IMR-90 (cell line): ENCODE results near the gene TBC1D10A. TPM values are rescaled to one million over a fixed set of nuclear protein-coding genes. Genes with fewer than 3 reads are reported as not detected.

ENCODE experiments used
- ATAC-seq: fragments of 200-7000 bp; cut with Tn5 transposase; 2 replicates; pipeline ENCODE4 v1.9.1; 2020; ENCODE audit warnings: low read depth, mild to moderate bottlenecking, moderate library complexity
- BruUV-seq: library from RNA; stranded (reverse); fragments of 400-500 nt; replicated peaks from 2 replicates; lab custom pipeline; 2021; lab: Mats Ljungman, UMichigan
- CTCF ChIA-PET: fragments of 300-600 bp; formaldehyde crosslinking; extraction: SDS; loops from one replicate; lab custom pipeline; 2021; ENCODE audit warnings: antibody characterized with exemption; lab: Yijun Ruan, JAX
- POLR2A ChIA-PET: fragments of 300-600 bp; sonication (Branson Sonifier 250); formaldehyde crosslinking; loops from one replicate; lab custom pipeline; 2022; ENCODE audit warnings: antibody characterized with exemption; ENCODE audit not compliant: unreplicated experiment; lab: Charles Lee
- DNase-seq: peaks from one replicate; pipeline ENCODE4 v3.0.0; 2013
- H2AFZ ChIP-seq: replicated peaks from 2 replicates; pipeline ENCODE3; 2013; ENCODE audit warnings: low read length, mild to moderate bottlenecking; ENCODE audit not compliant: poor library complexity
- H2AK5ac ChIP-seq: 2 replicates; pipeline ENCODE4 v1.6.1; 2013; ENCODE audit warnings: low read depth, low read length, inconsistent platforms
- H2AK9ac ChIP-seq: replicated peaks from 2 replicates; pipeline ENCODE3; 2013; ENCODE audit warnings: mild to moderate bottlenecking, low read depth, low read length, moderate library complexity; ENCODE audit not compliant: poor library complexity
- H2BK120ac ChIP-seq: 2 replicates; pipeline ENCODE4 v1.6.1; 2013; ENCODE audit warnings: low read depth, low read length, inconsistent platforms
- H2BK15ac ChIP-seq: 3 replicates; pipeline ENCODE4 v1.6.1; 2013; ENCODE audit warnings: low read depth, low read length, inconsistent platforms
- H2BK20ac ChIP-seq: 2 replicates; pipeline ENCODE4 v1.6.1; 2013; ENCODE audit warnings: low read depth, mild to moderate bottlenecking, inconsistent platforms, low read length, moderate library complexity
- H2BK5ac ChIP-seq: 2 replicates; pipeline ENCODE4 v1.6.1; 2013; ENCODE audit warnings: mild to moderate bottlenecking, low read depth, low read length, inconsistent platforms; ENCODE audit not compliant: poor library complexity, severe bottlenecking
- H3K14ac ChIP-seq: replicated peaks from 2 replicates; pipeline ENCODE4 v1.6.1; 2013; ENCODE audit warnings: low read depth, low read length, inconsistent platforms
- H3K18ac ChIP-seq: 2 replicates; pipeline ENCODE4 v1.6.1; 2013; ENCODE audit warnings: low read depth, low read length, control low read depth
- H3K23ac ChIP-seq: 2 replicates; pipeline ENCODE4 v1.6.1; 2013; ENCODE audit warnings: low read depth, low read length, inconsistent platforms
- H3K27ac ChIP-seq: 2 replicates; pipeline ENCODE4 v1.5.1; 2013; ENCODE audit warnings: mild to moderate bottlenecking, control low read depth, low read length; ENCODE audit not compliant: insufficient read depth
- H3K27me3 ChIP-seq: 2 replicates; pipeline ENCODE4 v1.6.1; 2013; ENCODE audit warnings: low read length; ENCODE audit not compliant: control insufficient read depth, insufficient read depth
- H3K36me3 ChIP-seq: 2 replicates; pipeline ENCODE4 v1.6.1; 2013; ENCODE audit warnings: low read length, mixed read lengths; ENCODE audit not compliant: control insufficient read depth, insufficient read depth
- H3K4ac ChIP-seq: 2 replicates; pipeline ENCODE4 v1.6.1; 2013; ENCODE audit warnings: low read depth, low read length, inconsistent platforms
- H3K4me1 ChIP-seq: 2 replicates; pipeline ENCODE4 v1.6.1; 2013; ENCODE audit warnings: low read length, mixed read lengths; ENCODE audit not compliant: control insufficient read depth, insufficient read depth
- H3K4me2 ChIP-seq: 2 replicates; pipeline ENCODE4 v1.6.1; 2013; ENCODE audit warnings: low read depth, mild to moderate bottlenecking, control low read depth, low read length, moderate library complexity
- H3K4me3 ChIP-seq: 2 replicates; pipeline ENCODE4 v1.5.1; 2013; ENCODE audit warnings: low read depth, mild to moderate bottlenecking, control low read depth, low read length, moderate library complexity; ENCODE audit not compliant: insufficient read depth
- H3K56ac ChIP-seq: 2 replicates; pipeline ENCODE4 v1.6.1; 2013; ENCODE audit warnings: low read length, inconsistent platforms; ENCODE audit not compliant: insufficient read depth; ENCODE audit errors: extremely low read depth
- H3K79me1 ChIP-seq, 2 experiments: 2 replicates each; pipeline ENCODE4 v1.6.1; 2013; ENCODE audit warnings: low read length in 2 of 2, inconsistent platforms in 1 of 2, low read depth in 1 of 2
- H3K9ac ChIP-seq: 2 replicates; pipeline ENCODE4 v1.6.1; 2013; ENCODE audit warnings: low read depth, low read length, control low read depth
- H3K9me1 ChIP-seq: 2 replicates; pipeline ENCODE4 v1.6.1; 2013; ENCODE audit warnings: low read length, inconsistent platforms; ENCODE audit not compliant: insufficient read depth
- H3K9me3 ChIP-seq: 2 replicates; pipeline ENCODE4 v1.6.1; 2013; ENCODE audit warnings: low read length; ENCODE audit not compliant: control insufficient read depth, insufficient read depth
- H4K20me1 ChIP-seq: 2 replicates; pipeline ENCODE4 v1.6.1; 2013; ENCODE audit warnings: low read length, inconsistent platforms; ENCODE audit not compliant: insufficient read depth
- H4K5ac ChIP-seq: 2 replicates; pipeline ENCODE4 v1.6.1; 2013; ENCODE audit warnings: mild to moderate bottlenecking, low read depth, low read length, control low read depth
- H4K8ac ChIP-seq, 2 experiments: 2 replicates each; pipeline ENCODE4 v1.6.1; 2013; ENCODE audit warnings: low read depth in 2 of 2, low read length in 2 of 2, control low read depth in 1 of 2, inconsistent platforms in 1 of 2
- H4K91ac ChIP-seq: 2 replicates; pipeline ENCODE4 v1.6.1; 2013; ENCODE audit warnings: low read depth, low read length, inconsistent platforms; ENCODE audit not compliant: insufficient read depth
- BHLHE40 ChIP-seq: fragments of 150-350 bp; IDR thresholded peaks from 2 replicates; pipeline ENCODE4 v1.6.1; 2016; ENCODE audit warnings: mild to moderate bottlenecking, low read depth, low read length
- CEBPB ChIP-seq: IDR thresholded peaks from 2 replicates; pipeline ENCODE4 v1.6.1; 2012; ENCODE audit warnings: low read depth, low read length, improper control_type of control experiment
- CHD1 ChIP-seq: IDR thresholded peaks from 2 replicates; pipeline ENCODE4 v1.6.1; 2012; ENCODE audit warnings: low read depth, low read length, improper control_type of control experiment
- FOS ChIP-seq: fragments of 150-350 bp; IDR thresholded peaks from 2 replicates; pipeline ENCODE4 v1.6.1; 2016; ENCODE audit warnings: low read depth, low read length
- MAFK ChIP-seq: IDR thresholded peaks from 2 replicates; pipeline ENCODE4 v1.6.1; 2012; ENCODE audit warnings: low read depth, low read length, improper control_type of control experiment
- MAZ ChIP-seq: IDR thresholded peaks from 2 replicates; pipeline ENCODE4 v1.6.1; 2012; ENCODE audit warnings: low read depth, mild to moderate bottlenecking, low read length, improper control_type of control experiment, moderate library complexity, borderline replicate concordance
- MXI1 ChIP-seq: IDR thresholded peaks from 2 replicates; pipeline ENCODE4 v1.6.1; 2012; ENCODE audit warnings: low read depth, mild to moderate bottlenecking, low read length, moderate library complexity, borderline replicate concordance
- NFE2L2 ChIP-seq: fragments of 150-350 bp; IDR thresholded peaks from 2 replicates; pipeline ENCODE4 v1.6.1; 2016; ENCODE audit warnings: low read depth, mild to moderate bottlenecking, low read length
- RAD21 ChIP-seq: IDR thresholded peaks from 2 replicates; pipeline ENCODE4 v1.6.1; 2012; ENCODE audit warnings: low read length, improper control_type of control experiment
- RCOR1 ChIP-seq: IDR thresholded peaks from 2 replicates; pipeline ENCODE4 v1.6.1; 2012; ENCODE audit warnings: mild to moderate bottlenecking, low read length, improper control_type of control experiment; ENCODE audit not compliant: insufficient replicate concordance
- RFX5 ChIP-seq: IDR thresholded peaks from 2 replicates; pipeline ENCODE4 v1.8.0; 2012; ENCODE audit warnings: low read depth, mild to moderate bottlenecking, low read length, moderate library complexity
- SMC3 ChIP-seq: fragments of 150-350 bp; IDR thresholded peaks from 2 replicates; pipeline ENCODE4 v1.6.1; 2016; ENCODE audit warnings: low read depth, mild to moderate bottlenecking, antibody characterized with exemption, low read length, moderate library complexity
- WGBS, 2 experiments: methylation state at CpG; one replicate each; pipeline versions ENCODE4 v1.1.5 to v1.1.7; 2013; ENCODE audit warnings: missing lambda C conversion rate in 2 of 2; ENCODE audit not compliant: insufficient read length in 1 of 2; ENCODE audit errors: extremely low coverage in 2 of 2; 5-methylcytosine and 5-hydroxymethylcytosine counted together
- dilution Hi-C: fragments of 300-500 bp; cut with HindIII; formaldehyde crosslinking; loops from one replicate; pipeline ENCODE4 v1.14.3; 2018; ENCODE audit warnings: low sequenced_read_pairs; ENCODE audit not compliant: unreplicated experiment
- in situ Hi-C: fragments of 300-500 bp; cut with MboI; formaldehyde crosslinking; loops from 3 replicates; pipeline ENCODE4 v1.14.3; 2019; ENCODE audit warnings: low sequenced_read_pairs, inconsistent platforms, mixed read lengths
- intact Hi-C: fragments of 100-400 bp; cut with micrococcal nuclease; formaldehyde crosslinking; loops from 2 replicates; pipeline ENCODE4 v1.10.0; 2022
- polyA plus RNA-seq, 3 experiments: library from polyadenylated mRNA; depleted of rRNA; stranded (reverse); fragments of >200 nt; gene quantifications; 2 replicates each; pipeline ENCODE4 v1.2.3, GENCODE V29; 2012; ENCODE audit warnings: low replicate concordance in 1 of 3
- total RNA-seq: library from RNA; depleted of rRNA; stranded (reverse); fragments of >200 nt; gene quantifications from 2 replicates; pipeline ENCODE4 v1.2.3, GENCODE V29; 2012
- TF ChIP-seq, protein P1 (sequence below): fragments of 150-350 bp; IDR thresholded peaks from 2 replicates; pipeline ENCODE4 v1.6.1; 2016; ENCODE audit warnings: low read depth, mild to moderate bottlenecking, low read length, moderate library complexity, borderline replicate concordance
- TF ChIP-seq, protein P2 (sequence below): fragments of 150-350 bp; IDR thresholded peaks from 2 replicates; pipeline ENCODE4 v1.6.1; 2017; ENCODE audit warnings: mild to moderate bottlenecking, antibody characterized with exemption, low read length, low read depth
- TF ChIP-seq, protein P3 (sequence below): conservative IDR thresholded peaks from 2 replicates; pipeline ENCODE4 v1.5.1; 2012; ENCODE audit warnings: mild to moderate bottlenecking, low read depth, low read length, improper control_type of control experiment

Gene TBC1D10A
- total and polyA plus RNA-seq, 2 of the 4 experiments (the other 2 are of a cell fraction): 16.3 to 33.1 TPM

DNA sequence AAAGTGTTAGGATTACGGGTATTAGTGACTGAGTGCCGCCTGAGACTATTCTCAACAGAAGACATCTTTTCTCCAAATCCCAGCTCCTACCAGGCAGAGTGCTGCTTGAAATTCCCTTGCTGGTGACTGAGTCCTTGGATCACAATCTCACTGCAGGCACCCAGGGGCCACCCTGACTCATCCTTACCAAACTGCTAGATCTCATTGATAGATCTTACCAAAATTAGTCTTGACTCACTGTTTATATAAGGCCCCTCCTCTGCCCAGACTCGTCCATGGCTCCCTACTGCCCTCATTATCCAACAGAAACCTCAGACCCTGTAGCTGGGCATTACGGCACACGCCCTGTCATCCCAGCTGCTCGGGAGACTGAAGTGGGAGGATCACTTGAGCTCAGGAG is 14.7 kb downstream of the TBC1D10A start:
- no TSS peak for BruUV-seq
- POLR2A ChIA-PET: interaction anchor here (0.6 kb wide), 1 partner anchor 24 kb away, joined by 4 read pairs; no protein-coding TSS in a partner anchor
- no peak overlapping the region for H3K23ac ChIP-seq
- no peak overlapping the region for H2BK20ac ChIP-seq
- no peak overlapping the region for H3K56ac ChIP-seq
- 90% methylated on average over 2 of the region's 6 CpGs; no CpG with 5 or more reads in 1 of the 2 experiments for WGBS, 2 experiments
- peak; percentile 19 for ATAC-seq
- no peak overlapping the region for H2BK15ac ChIP-seq
- H3K9me3 ChIP-seq: no peaks in the 10 kb centered on the region
- H3K4me2 ChIP-seq: no peak overlapping the region
- no peak overlapping the region for H3K9ac ChIP-seq
- no peak overlapping the region for H3K14ac ChIP-seq
- CTCF ChIA-PET: no interaction called here
- no peak overlapping the region for H3K27ac ChIP-seq
- H2BK5ac ChIP-seq: peak overlapping the region; percentile 1
- peaks cover 40 to 91% of the 10 kb centered on the region in 2 experiments for H3K79me1 ChIP-seq
- H3K27me3 ChIP-seq: no peaks in the 10 kb centered on the region
- intact Hi-C loops (no loop called here), dilution Hi-C loops (no loop called here), in situ Hi-C loops (no loop called here)
- H4K8ac ChIP-seq: no peak overlapping the region
- no peak overlapping the region for H3K18ac ChIP-seq
- peaks cover 51% of the 10 kb centered on the region for H3K4me1 ChIP-seq
- peaks cover 64% of the 10 kb centered on the region for H3K9me1 ChIP-seq
- H3K4me3 ChIP-seq: no peak overlapping the region
- H2AK5ac ChIP-seq: peak overlapping the region; percentile 47
- H2AFZ ChIP-seq: no peak overlapping the region
- H4K91ac ChIP-seq: no peak overlapping the region
- H3K4ac ChIP-seq: 0 out of 2 replicates have a peak overlapping the region, but pooled peaks have one; percentile 25
- H2AK9ac ChIP-seq: no peak overlapping the region
- H2BK120ac ChIP-seq: no peak overlapping the region
- H4K20me1 ChIP-seq: peaks cover 75% of the 10 kb centered on the region
- DNase-seq: peak; percentile 83
- H4K5ac ChIP-seq: no peak overlapping the region
- H3K36me3 ChIP-seq: no peaks in the 10 kb centered on the region
- TF ChIP-seq, protein P1, sequence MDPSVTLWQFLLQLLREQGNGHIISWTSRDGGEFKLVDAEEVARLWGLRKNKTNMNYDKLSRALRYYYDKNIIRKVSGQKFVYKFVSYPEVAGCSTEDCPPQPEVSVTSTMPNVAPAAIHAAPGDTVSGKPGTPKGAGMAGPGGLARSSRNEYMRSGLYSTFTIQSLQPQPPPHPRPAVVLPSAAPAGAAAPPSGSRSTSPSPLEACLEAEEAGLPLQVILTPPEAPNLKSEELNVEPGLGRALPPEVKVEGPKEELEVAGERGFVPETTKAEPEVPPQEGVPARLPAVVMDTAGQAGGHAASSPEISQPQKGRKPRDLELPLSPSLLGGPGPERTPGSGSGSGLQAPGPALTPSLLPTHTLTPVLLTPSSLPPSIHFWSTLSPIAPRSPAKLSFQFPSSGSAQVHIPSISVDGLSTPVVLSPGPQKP: no peak
- TF ChIP-seq RAD21: no peak
- TF ChIP-seq FOS: peak; percentile 75
- no peak for TF ChIP-seq CEBPB
- TF ChIP-seq, protein P2, sequence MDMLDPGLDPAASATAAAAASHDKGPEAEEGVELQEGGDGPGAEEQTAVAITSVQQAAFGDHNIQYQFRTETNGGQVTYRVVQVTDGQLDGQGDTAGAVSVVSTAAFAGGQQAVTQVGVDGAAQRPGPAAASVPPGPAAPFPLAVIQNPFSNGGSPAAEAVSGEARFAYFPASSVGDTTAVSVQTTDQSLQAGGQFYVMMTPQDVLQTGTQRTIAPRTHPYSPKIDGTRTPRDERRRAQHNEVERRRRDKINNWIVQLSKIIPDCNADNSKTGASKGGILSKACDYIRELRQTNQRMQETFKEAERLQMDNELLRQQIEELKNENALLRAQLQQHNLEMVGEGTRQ: no peak
- no peak for TF ChIP-seq MAZ
- no peak for TF ChIP-seq SMC3
- TF ChIP-seq RFX5: no peak
- TF ChIP-seq MAFK: no peak
- peak; percentile 9; the same call in 1 of the 2 replicates for TF ChIP-seq BHLHE40
- TF ChIP-seq MXI1: no peak
- TF ChIP-seq, protein P3, sequence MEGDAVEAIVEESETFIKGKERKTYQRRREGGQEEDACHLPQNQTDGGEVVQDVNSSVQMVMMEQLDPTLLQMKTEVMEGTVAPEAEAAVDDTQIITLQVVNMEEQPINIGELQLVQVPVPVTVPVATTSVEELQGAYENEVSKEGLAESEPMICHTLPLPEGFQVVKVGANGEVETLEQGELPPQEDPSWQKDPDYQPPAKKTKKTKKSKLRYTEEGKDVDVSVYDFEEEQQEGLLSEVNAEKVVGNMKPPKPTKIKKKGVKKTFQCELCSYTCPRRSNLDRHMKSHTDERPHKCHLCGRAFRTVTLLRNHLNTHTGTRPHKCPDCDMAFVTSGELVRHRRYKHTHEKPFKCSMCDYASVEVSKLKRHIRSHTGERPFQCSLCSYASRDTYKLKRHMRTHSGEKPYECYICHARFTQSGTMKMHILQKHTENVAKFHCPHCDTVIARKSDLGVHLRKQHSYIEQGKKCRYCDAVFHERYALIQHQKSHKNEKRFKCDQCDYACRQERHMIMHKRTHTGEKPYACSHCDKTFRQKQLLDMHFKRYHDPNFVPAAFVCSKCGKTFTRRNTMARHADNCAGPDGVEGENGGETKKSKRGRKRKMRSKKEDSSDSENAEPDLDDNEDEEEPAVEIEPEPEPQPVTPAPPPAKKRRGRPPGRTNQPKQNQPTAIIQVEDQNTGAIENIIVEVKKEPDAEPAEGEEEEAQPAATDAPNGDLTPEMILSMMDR: no peak
- TF ChIP-seq RCOR1: peak; percentile 90
- peak; percentile 36; the same call in 1 of the 2 replicates for TF ChIP-seq NFE2L2
- no peak for TF ChIP-seq CHD1
